Adrenal gland (tissue), 5 donors: ENCODE measurements around the gene LBX2.

ENCODE experiments used
- POLR2A ChIP-seq, 2 donors: fragments of 450-650 bp; IDR thresholded peaks; one replicate each; pipeline ENCODE4 v1.6.1; 2017; ENCODE audit warnings: antibody characterized with exemption in 2 of 2, mild to moderate bottlenecking in 2 of 2, moderate library complexity in 1 of 2
- TF ChIP-seq, protein P1 (sequence below), 6 experiments: fragments of 450-650 bp in 4 of 6; fragments of 200-600 bp in 2 of 6; sonication (generic) in 1 of 6; IDR thresholded peaks; 1 replicate in 5 of 6; 2 replicates in 1 of 6; pipeline versions ENCODE4 v1.5.1 to v1.8.0; 2016 to 2021; ENCODE audit warnings: antibody characterized with exemption in 6 of 6, mild to moderate bottlenecking in 2 of 6, moderate library complexity in 1 of 6
- donor health status: DM: no; HTN: no; CAD: no.

DNA sequence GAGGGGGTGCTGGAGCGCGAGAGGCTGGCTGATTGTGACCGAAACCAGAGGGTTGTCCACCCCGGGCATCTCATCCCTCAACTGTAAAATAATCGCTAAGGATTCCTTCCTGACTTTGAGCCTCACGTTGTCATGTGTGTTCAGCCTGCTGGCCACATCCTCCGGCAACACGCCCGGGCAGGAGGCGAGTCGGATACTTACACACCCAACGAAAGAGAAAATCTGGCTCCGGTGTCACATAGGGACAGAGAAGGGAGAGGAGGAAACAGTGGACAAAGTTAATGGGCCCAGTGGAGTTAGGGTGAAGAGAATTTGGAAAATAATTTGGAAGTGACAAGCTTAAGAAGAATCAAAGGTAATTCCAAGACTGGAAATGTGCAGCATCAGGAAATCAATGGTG is 17.2 kb upstream of the LBX2 start:
- no peak for TF ChIP-seq POLR2A (IDR thresholded peaks at IDR 0.05)
- TF ChIP-seq, protein P1, sequence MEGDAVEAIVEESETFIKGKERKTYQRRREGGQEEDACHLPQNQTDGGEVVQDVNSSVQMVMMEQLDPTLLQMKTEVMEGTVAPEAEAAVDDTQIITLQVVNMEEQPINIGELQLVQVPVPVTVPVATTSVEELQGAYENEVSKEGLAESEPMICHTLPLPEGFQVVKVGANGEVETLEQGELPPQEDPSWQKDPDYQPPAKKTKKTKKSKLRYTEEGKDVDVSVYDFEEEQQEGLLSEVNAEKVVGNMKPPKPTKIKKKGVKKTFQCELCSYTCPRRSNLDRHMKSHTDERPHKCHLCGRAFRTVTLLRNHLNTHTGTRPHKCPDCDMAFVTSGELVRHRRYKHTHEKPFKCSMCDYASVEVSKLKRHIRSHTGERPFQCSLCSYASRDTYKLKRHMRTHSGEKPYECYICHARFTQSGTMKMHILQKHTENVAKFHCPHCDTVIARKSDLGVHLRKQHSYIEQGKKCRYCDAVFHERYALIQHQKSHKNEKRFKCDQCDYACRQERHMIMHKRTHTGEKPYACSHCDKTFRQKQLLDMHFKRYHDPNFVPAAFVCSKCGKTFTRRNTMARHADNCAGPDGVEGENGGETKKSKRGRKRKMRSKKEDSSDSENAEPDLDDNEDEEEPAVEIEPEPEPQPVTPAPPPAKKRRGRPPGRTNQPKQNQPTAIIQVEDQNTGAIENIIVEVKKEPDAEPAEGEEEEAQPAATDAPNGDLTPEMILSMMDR (IDR thresholded peaks at IDR 0.05), result no peak
